Heart left ventricle (tissue), 13 donors: ENCODE data around the gene UNC119B.

Experiments
- POLR2A ChIP-seq, 2 donors: fragments of 450-650 bp; IDR thresholded peaks; one replicate each; pipeline ENCODE4 v1.6.1; 2017; ENCODE audit warnings: antibody characterized with exemption in 2 of 2, mild to moderate bottlenecking in 2 of 2, moderate library complexity in 2 of 2
- TF ChIP-seq, protein P1 (sequence below), 12 donors: fragments of 200-600 bp; sonication (generic) in 4 of 12; IDR thresholded peaks; one replicate each; pipeline versions ENCODE4 v1.5.0 to v1.8.0; 2018 to 2022; ENCODE audit warnings: antibody characterized with exemption in 12 of 12, mild to moderate bottlenecking in 5 of 12
- donor health status: ischemic (EF 13 %, LVEDD 7.1; RV severe dilation, severe dysfunction).
- donor health status: DM: no; HTN: yes; CAD: no.
- donor health status: DM: no; HTN: no; CAD: no.
- donor health status: ischemic (EF 25% LVEDD 6.9; RV normal size, moderate dysfunction).
- donor health status: ischemic (EF 25% LVEDD 5.7; RV mildly dilated, moderate dysfunction).
- donor health status: ischemic (EF 35%, LVEDD 5.7; RV mildly dilated, moderate dysfunction).
- donor health status: nonischemic (EF 11% LVEDD 7.7; RV severe dilation, severe dysfunction).
- donor health status: DM: yes; HTN: yes; CAD: no.
- donor health status: PGD.
- donor health status: ischemic (EF 29% LVEDD 5.4; RV normal size, mild dysfunction).
- donor health status: nonischemic (EF 23%, LVEDD 6.1; RV moderate dilation, normal function).

GRCh38 chr12:120764816-120765215, 54.6 kb downstream of the UNC119B start:
- TF ChIP-seq POLR2A (IDR thresholded peaks at IDR 0.05), result no peak
- TF ChIP-seq, protein P1, sequence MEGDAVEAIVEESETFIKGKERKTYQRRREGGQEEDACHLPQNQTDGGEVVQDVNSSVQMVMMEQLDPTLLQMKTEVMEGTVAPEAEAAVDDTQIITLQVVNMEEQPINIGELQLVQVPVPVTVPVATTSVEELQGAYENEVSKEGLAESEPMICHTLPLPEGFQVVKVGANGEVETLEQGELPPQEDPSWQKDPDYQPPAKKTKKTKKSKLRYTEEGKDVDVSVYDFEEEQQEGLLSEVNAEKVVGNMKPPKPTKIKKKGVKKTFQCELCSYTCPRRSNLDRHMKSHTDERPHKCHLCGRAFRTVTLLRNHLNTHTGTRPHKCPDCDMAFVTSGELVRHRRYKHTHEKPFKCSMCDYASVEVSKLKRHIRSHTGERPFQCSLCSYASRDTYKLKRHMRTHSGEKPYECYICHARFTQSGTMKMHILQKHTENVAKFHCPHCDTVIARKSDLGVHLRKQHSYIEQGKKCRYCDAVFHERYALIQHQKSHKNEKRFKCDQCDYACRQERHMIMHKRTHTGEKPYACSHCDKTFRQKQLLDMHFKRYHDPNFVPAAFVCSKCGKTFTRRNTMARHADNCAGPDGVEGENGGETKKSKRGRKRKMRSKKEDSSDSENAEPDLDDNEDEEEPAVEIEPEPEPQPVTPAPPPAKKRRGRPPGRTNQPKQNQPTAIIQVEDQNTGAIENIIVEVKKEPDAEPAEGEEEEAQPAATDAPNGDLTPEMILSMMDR (IDR thresholded peaks at IDR 0.05), result no peak
